Non-pigmented ciliary epithelial cell (primary cell): ENCODE data around the gene VASH2.
"Not testable (repeated sequence)": the region's sequence is repeated elsewhere in the genome, so short reads cannot be mapped to it uniquely, and the experiment has no call there.

Source experiments
- DNase-seq: peaks from one replicate; pipeline ENCODE4 v3.0.0-alpha.2; 2010; ENCODE audit warnings: low read depth

VASH2 gene

GRCh38 chr1:212957546-212957945 is 7.2 kb downstream of the VASH2 start:
- DNase-seq = no peak

- peak; percentile 60 for DNase-seq
These were observed 7.8 kb downstream of the VASH2 start for GRCh38 chr1:212958175-212958574.

- no peak for DNase-seq
These were observed 9.2 kb downstream of the VASH2 start for GRCh38 chr1:212959266-212960220.

- no peak for DNase-seq
These were observed 10.6 kb downstream of the VASH2 start for GRCh38 chr1:212960932-212961331.

GRCh38 chr1:212962509-212962908 is 12.2 kb downstream of the VASH2 start:
- DNase-seq = no peak

GRCh38 chr1:212964102-212964501 is 13.8 kb downstream of the VASH2 start:
- no peak for DNase-seq

- DNase-seq = not testable (repeated sequence)
These were observed 14.7 kb downstream of the VASH2 start for GRCh38 chr1:212964993-212965392.

GRCh38 chr1:212966616-212967015 is 16.3 kb downstream of the VASH2 start:
- no peak for DNase-seq

- DNase-seq = no peak
These were observed 17.5 kb downstream of the VASH2 start for GRCh38 chr1:212967801-212968200.

GRCh38 chr1:212968368-212968863 is 18.1 kb downstream of the VASH2 start:
- no peak for DNase-seq

GRCh38 chr1:212970085-212970484 is 19.7 kb downstream of the VASH2 start:
- no peak for DNase-seq

- DNase-seq = no peak
These were observed 21.0 kb downstream of the VASH2 start for GRCh38 chr1:212971312-212971711.

- DNase-seq = no peak
These were observed 23.1 kb downstream of the VASH2 start for GRCh38 chr1:212973426-212973825.

- no peak for DNase-seq
These were observed 23.6 kb downstream of the VASH2 start for GRCh38 chr1:212973899-212974298.

GRCh38 chr1:212974711-212975110 is 24.4 kb downstream of the VASH2 start:
- no peak for DNase-seq

GRCh38 chr1:212975111-212975918 is 25.0 kb downstream of the VASH2 start:
- DNase-seq = no peak

GRCh38 chr1:212976586-212976985 is 26.2 kb downstream of the VASH2 start:
- DNase-seq = no peak

- DNase-seq = no peak
These were observed 27.7 kb downstream of the VASH2 start for GRCh38 chr1:212977781-212978645.

GRCh38 chr1:212979340-212980122 is 29.2 kb downstream of the VASH2 start:
- DNase-seq = no peak

- DNase-seq = peak; percentile 53
These were observed 29.9 kb downstream of the VASH2 start for GRCh38 chr1:212980123-212980785.
